PC-9 (cell line): Measurements from ENCODE around the gene FCN2. TPM values are rescaled to one million over a fixed set of nuclear protein-coding genes. Genes with fewer than 3 reads are reported as not detected.

ENCODE experiments used
- BruUV-seq: library from RNA; stranded (reverse); fragments of 400-500 nt; replicated peaks from 2 replicates; lab custom pipeline; 2021; lab: Mats Ljungman, UMichigan
- CTCF ChIA-PET: fragments of 300-600 bp; sonication (Branson Sonifier 250); formaldehyde crosslinking; loops from one replicate; lab custom pipeline; 2022; ENCODE audit warnings: antibody characterized with exemption; lab: Charles Lee
- POLR2A ChIA-PET: fragments of 300-600 bp; sonication (Branson Sonifier 250); formaldehyde crosslinking; loops from one replicate; lab custom pipeline; 2022; ENCODE audit warnings: antibody characterized with exemption; ENCODE audit not compliant: unreplicated experiment; lab: Charles Lee
- DNase-seq, 2 experiments: peaks; one replicate each; pipeline versions ENCODE4 v3.0.0 to v3.0.0-alpha.2; 2015 to 2022; ENCODE audit warnings: mixed read lengths in 1 of 2
- H2AFZ ChIP-seq: fragments of 200-600 bp; sonication (generic); 2 replicates; pipeline ENCODE4 v1.8.1; 2017; ENCODE audit warnings: antibody characterized with exemption
- H3F3A ChIP-seq: fragments of 200-600 bp; sonication (generic); 2 replicates; pipeline ENCODE4 v1.8.1; 2017; ENCODE audit warnings: antibody characterized with exemption, mild to moderate bottlenecking, low read depth; ENCODE audit not compliant: insufficient read depth
- H3K27ac ChIP-seq: fragments of 200-600 bp; sonication (generic); 2 replicates; pipeline ENCODE4 v1.6.1; 2016; ENCODE audit warnings: mixed run types
- H3K27me3 ChIP-seq: fragments of 200-600 bp; sonication (generic); 2 replicates; pipeline ENCODE4 v1.6.1; 2016; ENCODE audit warnings: low read depth, mixed run types; ENCODE audit not compliant: insufficient read depth
- H3K36me3 ChIP-seq: fragments of 200-600 bp; sonication (generic); 2 replicates; pipeline ENCODE4 v1.6.1; 2016; ENCODE audit warnings: low read depth, mixed run types
- H3K4me1 ChIP-seq: fragments of 200-600 bp; sonication (generic); replicated peaks from 2 replicates; pipeline ENCODE4 v1.6.1; 2016; ENCODE audit warnings: mixed run types; ENCODE audit not compliant: insufficient read depth
- H3K4me2 ChIP-seq: fragments of 200-600 bp; sonication (generic); 2 replicates; pipeline ENCODE4 v1.6.1; 2017; ENCODE audit warnings: mixed run types
- H3K4me3 ChIP-seq: fragments of 200-600 bp; sonication (generic); 2 replicates; pipeline ENCODE4 v1.6.1; 2016; ENCODE audit warnings: mixed run types
- H3K79me2 ChIP-seq: fragments of 200-600 bp; sonication (generic); 2 replicates; pipeline ENCODE4 v1.6.1; 2017; ENCODE audit warnings: low read depth, mixed run types
- H3K9me2 ChIP-seq: fragments of 200-600 bp; sonication (generic); 2 replicates; pipeline ENCODE4 v1.8.1; 2017; ENCODE audit warnings: mild to moderate bottlenecking; ENCODE audit not compliant: insufficient read depth
- H3K9me3 ChIP-seq: fragments of 200-600 bp; sonication (generic); 2 replicates; pipeline ENCODE4 v1.8.1; 2016; ENCODE audit warnings: low read depth; ENCODE audit not compliant: insufficient read depth
- H4K20me1 ChIP-seq: fragments of 200-600 bp; sonication (generic); 2 replicates; pipeline ENCODE4 v1.8.1; 2017; ENCODE audit not compliant: insufficient read depth
- CTCF ChIP-seq: fragments of 200-600 bp; sonication (generic); conservative IDR thresholded peaks from 2 replicates; pipeline ENCODE4 v1.6.1; 2017; ENCODE audit warnings: mixed run types, antibody characterized with exemption, mild to moderate bottlenecking, moderate library complexity
- EZH2 ChIP-seq: fragments of 200-600 bp; sonication (generic); IDR thresholded peaks from 2 replicates; pipeline ENCODE4 v1.8.0; 2017; ENCODE audit warnings: antibody characterized with exemption, low read depth
- intact Hi-C: fragments of 100-400 bp; cut with micrococcal nuclease; formaldehyde crosslinking; loops from one replicate; pipeline ENCODE4 v1.10.0; 2022; ENCODE audit not compliant: unreplicated experiment
- total RNA-seq: library from RNA; stranded (reverse); gene quantifications from 2 replicates; pipeline ENCODE4 v1.2.3, GENCODE V29; 2021

Gene FCN2
- total RNA-seq, 1 experiment from 2014 or later, result not detected

- H3K4me3 ChIP-seq, result no peak overlapping the region
- no peaks in the 10 kb centered on the region for H3K36me3 ChIP-seq
- no peak overlapping the region for H3K27ac ChIP-seq
- ChIA-PET CTCF (no interaction called here), POLR2A (no interaction called here)
- H3K9me3 ChIP-seq, result 0 out of 2 replicates have a peak, but pooled peaks cover 2% of the 10 kb centered on the region
- H3K9me2 ChIP-seq, result no peaks in the 10 kb centered on the region
- H2AFZ ChIP-seq, result no peak overlapping the region
- TF ChIP-seq CTCF, result no peak
- no peak for TF ChIP-seq EZH2
- peaks cover 66% of the 10 kb centered on the region for H3K27me3 ChIP-seq
- intact Hi-C loops, result no loop called here
- no peaks in the 10 kb centered on the region for H4K20me1 ChIP-seq
- BruUV-seq, result no TSS peak
- no peaks in the 10 kb centered on the region for H3K79me2 ChIP-seq
- no peak overlapping the region for H3K4me2 ChIP-seq
- DNase-seq, result no peak
- H3K4me1 ChIP-seq, result no peaks in the 10 kb centered on the region
- H3F3A ChIP-seq, result no peaks in the 10 kb centered on the region
These were observed 44.5 kb downstream of the FCN2 start for GRCh38 chr9:134925011-134925511.

GRCh38 chr9:134928436-134929192, 48.0 kb downstream of the FCN2 start:
- H3K27me3 ChIP-seq, result peaks cover 67% of the 10 kb centered on the region
- no peak overlapping the region for H3K4me2 ChIP-seq
- no peaks in the 10 kb centered on the region for H3K79me2 ChIP-seq
- H3K9me2 ChIP-seq, result no peaks in the 10 kb centered on the region
- H3K36me3 ChIP-seq, result no peaks in the 10 kb centered on the region
- BruUV-seq, result no TSS peak
- no peak overlapping the region for H3K4me3 ChIP-seq
- no peak for DNase-seq
- 0 out of 2 replicates have a peak, but pooled peaks cover 2% of the 10 kb centered on the region for H3K9me3 ChIP-seq
- H3K4me1 ChIP-seq, result no peaks in the 10 kb centered on the region
- ChIA-PET CTCF (no interaction called here), POLR2A (no interaction called here)
- H3F3A ChIP-seq, result no peaks in the 10 kb centered on the region
- intact Hi-C loops, result no loop called here
- no peaks in the 10 kb centered on the region for H4K20me1 ChIP-seq
- H3K27ac ChIP-seq, result no peak overlapping the region
- TF ChIP-seq EZH2 (no peak), CTCF (no peak)
- H2AFZ ChIP-seq, result no peak overlapping the region

- Histone ChIP-seq H3K9me2 (no peaks in the 10 kb centered on the region), H3K27me3 (peaks cover 72% of the 10 kb centered on the region), H2AFZ (no peak overlapping the region), H3K79me2 (no peaks in the 10 kb centered on the region), H3K36me3 (no peaks in the 10 kb centered on the region), H3K9me3 (0 out of 2 replicates have a peak, but pooled peaks cover 2% of the 10 kb centered on the region), H3F3A (no peaks in the 10 kb centered on the region), H3K4me1 (no peaks in the 10 kb centered on the region), H3K4me3 (no peak overlapping the region), H3K27ac (no peak overlapping the region), H4K20me1 (no peaks in the 10 kb centered on the region), H3K4me2 (no peak overlapping the region)
- TF ChIP-seq EZH2 (no peak), CTCF (no peak)
- ChIA-PET CTCF (no interaction called here), POLR2A (no interaction called here)
- no peak for DNase-seq
- no TSS peak for BruUV-seq
- intact Hi-C loops, result no loop called here
These were observed 48.9 kb downstream of the FCN2 start for GRCh38 chr9:134929193-134930158.
